ENCODE measurements around the gene RPL3. TPM values are rescaled to one million over a fixed set of nuclear protein-coding genes. Genes with fewer than 3 reads are reported as not detected.

Gene RPL3
- total and polyA plus RNA-seq, 2 of the 4 experiments (the other 2 are of a cell fraction), result 2,871 to 3,312 TPM

GRCh38 chr22:39353346-39353745, 33.9 kb upstream of the RPL3 start:
- H2AK9ac ChIP-seq (replicated peaks; ENCODE audit: low read depth, low read length, poor library complexity), result peak overlapping the region; percentile 65
- H4K20me1 ChIP-seq (ENCODE audit: insufficient read depth, low read length), result peaks cover 12% of the 10 kb centered on the region
- no peaks in the 10 kb centered on the region for H3K27me3 ChIP-seq (ENCODE audit: control insufficient read depth, insufficient read depth, low read length)
- no peak overlapping the region for H4K91ac ChIP-seq (ENCODE audit: insufficient read depth, low read depth, low read length)
- in situ Hi-C loops (cut with MboI; ENCODE audit: low sequenced_read_pairs), result no loop called here
- no peak overlapping the region for H3K56ac ChIP-seq (ENCODE audit: extremely low read depth, insufficient read depth, low read length)
- H3K23ac ChIP-seq (ENCODE audit: low read depth, low read length), result no peak overlapping the region
- H3K9me3 ChIP-seq (ENCODE audit: control insufficient read depth, insufficient read depth, low read length), result no peaks in the 10 kb centered on the region
- no peak overlapping the region for H3K9ac ChIP-seq (ENCODE audit: low read depth, low read length)
- peaks cover 9 to 26% of the 10 kb centered on the region in 2 experiments for H3K79me1 ChIP-seq (ENCODE audit: low read depth in 1 of 2, low read length in 2 of 2)
- WGBS, 2 experiments (ENCODE audit: extremely low coverage in 2 of 2, insufficient read length in 1 of 2), result no CpG with 5 or more reads among the region's 9 CpGs
- CTCF ChIA-PET, result interaction anchor here (1.3 kb wide), 1 partner anchor 10 kb away, joined by 6 read pairs; no protein-coding TSS in a partner anchor
- H3K27ac ChIP-seq (ENCODE audit: insufficient read depth, low read length), result no peak overlapping the region
- no peak for ATAC-seq (ENCODE audit: low read depth)
- H4K5ac ChIP-seq (ENCODE audit: low read depth, low read length), result no peak overlapping the region
- no peak overlapping the region for H3K4me2 ChIP-seq (ENCODE audit: low read depth, low read length)
- dilution Hi-C loops (cut with HindIII; ENCODE audit: low sequenced_read_pairs, unreplicated experiment), result no loop called here
- H2AK5ac ChIP-seq (ENCODE audit: low read depth, low read length), result no peak overlapping the region; the same call in 1 of the 2 replicates
- no peak overlapping the region for H3K18ac ChIP-seq (ENCODE audit: low read depth, low read length)
- no peak overlapping the region for H3K4ac ChIP-seq (ENCODE audit: low read depth, low read length)
- no peaks in the 10 kb centered on the region for H3K36me3 ChIP-seq (ENCODE audit: control insufficient read depth, insufficient read depth, low read length)
- no peak for TF ChIP-seq CHD1 (IDR thresholded peaks at IDR 0.05; ENCODE audit: low read depth, low read length)
- no peak overlapping the region for H2BK15ac ChIP-seq (ENCODE audit: low read depth, low read length)
- no peak overlapping the region for H3K4me3 ChIP-seq (ENCODE audit: insufficient read depth, low read depth, low read length)
- BruUV-seq (replicated peaks), result no TSS peak
- H3K9me1 ChIP-seq (ENCODE audit: insufficient read depth, low read length), result peaks cover 17% of the 10 kb centered on the region
- no peak for DNase-seq
- H3K4me1 ChIP-seq (ENCODE audit: control insufficient read depth, insufficient read depth, low read length), result peaks cover 15% of the 10 kb centered on the region
- H4K8ac ChIP-seq (ENCODE audit: low read depth in 2 of 2, low read length in 2 of 2), result no peak overlapping the region
- POLR2A ChIA-PET (ENCODE audit: unreplicated experiment), result no interaction called here
- H3K14ac ChIP-seq (replicated peaks; ENCODE audit: low read depth, low read length), result no peak overlapping the region
- no peak overlapping the region for H2AFZ ChIP-seq (replicated peaks; ENCODE audit: low read length, poor library complexity)
- no peak overlapping the region for H2BK5ac ChIP-seq (ENCODE audit: low read depth, low read length, poor library complexity, severe bottlenecking)
- no peak overlapping the region for H2BK20ac ChIP-seq (ENCODE audit: low read depth, low read length)
- intact Hi-C loops (cut with micrococcal nuclease), result no loop called here
- H2BK120ac ChIP-seq (ENCODE audit: low read depth, low read length), result no peak overlapping the region

Data from IMR-90 (cell line).